ENCODE results near the gene RANBP3L.
"Not testable (repeated sequence)": the region's sequence is repeated elsewhere in the genome, so short reads cannot be mapped to it uniquely, and the experiment has no call there.

RANBP3L gene

DNA sequence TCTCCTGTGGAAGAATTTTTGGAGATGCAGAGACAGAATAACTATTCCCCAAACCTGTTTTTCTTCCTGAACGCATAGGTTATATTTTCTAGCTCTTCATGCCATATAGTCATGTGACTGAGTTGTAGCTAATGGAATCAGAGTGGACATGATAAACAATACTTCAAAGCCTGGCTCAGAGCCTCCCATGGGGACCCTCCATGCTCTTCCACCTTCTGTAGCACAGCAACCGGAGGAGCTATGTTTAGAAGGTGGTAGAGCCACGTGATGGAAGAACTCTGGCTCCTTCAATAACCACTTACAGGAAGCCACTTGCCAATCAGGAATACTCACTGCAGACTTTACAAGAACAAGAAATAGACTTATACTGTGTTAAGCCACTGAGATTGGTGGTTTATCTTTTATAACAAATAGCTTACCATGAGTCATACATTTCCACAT lies 99.2 kb downstream of the RANBP3L start:
- DNase-seq: no peak

DNA sequence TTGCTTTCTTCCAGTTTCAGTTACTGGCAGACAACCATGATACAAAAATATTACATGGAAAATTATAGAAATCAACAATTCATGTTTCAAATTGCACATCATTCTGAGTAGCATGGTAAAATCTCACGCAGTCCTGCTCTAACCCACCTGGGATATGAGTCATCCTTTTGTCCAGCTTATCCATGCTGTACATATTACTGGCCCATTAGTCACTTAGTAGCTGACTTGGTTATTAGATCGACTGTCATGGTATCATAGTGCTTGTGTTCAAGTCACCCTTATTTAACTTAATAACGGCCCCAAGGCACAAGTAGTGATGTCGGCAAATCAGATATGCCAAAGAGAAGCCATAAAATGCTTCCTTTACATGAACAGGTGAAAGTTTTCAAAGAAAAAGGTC lies 101.2 kb downstream of the RANBP3L start:
- no peak for DNase-seq

DNA sequence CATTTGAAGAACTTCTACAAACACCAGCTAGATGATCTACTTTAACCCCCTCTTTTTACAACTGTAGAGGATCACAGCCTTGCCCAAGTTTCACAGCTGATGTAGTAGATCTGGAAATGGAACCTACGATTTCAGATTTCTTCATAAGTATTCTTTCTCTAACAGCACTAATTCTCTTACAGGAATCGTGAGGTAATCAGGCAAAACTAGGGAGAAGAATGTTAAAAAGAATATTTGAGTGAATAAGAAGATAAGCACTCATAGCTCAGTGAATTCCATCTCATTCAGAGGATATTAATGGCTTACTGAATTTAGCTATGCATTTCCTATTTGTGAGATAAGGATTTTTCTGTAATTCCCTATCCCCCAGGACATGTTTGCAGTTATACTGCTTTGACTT lies 102.1 kb downstream of the RANBP3L start:
- no peak for DNase-seq

DNA sequence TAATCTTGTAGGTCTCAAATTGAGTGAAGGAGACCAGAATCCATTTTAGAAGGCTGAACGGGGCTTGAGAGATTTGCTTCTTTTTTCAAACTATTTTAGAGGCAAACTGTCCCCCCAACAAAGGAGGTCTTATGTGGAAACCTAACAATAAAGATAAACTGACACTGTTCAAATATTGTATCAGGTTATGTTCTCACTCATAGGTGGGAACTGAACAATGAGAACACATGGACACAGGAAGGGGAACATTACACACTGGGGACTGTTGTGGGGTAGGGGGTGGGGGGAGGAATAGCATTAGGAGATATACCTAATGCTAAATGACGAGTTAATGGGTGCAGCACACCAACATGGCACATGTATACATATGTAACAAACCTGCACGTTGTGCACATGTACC lies 102.9 kb downstream of the RANBP3L start:
- DNase-seq: not testable (repeated sequence)

Measured in activated gamma-delta T cell (primary cell).